Fibroblast of the conjunctiva (primary cell): Measurements from ENCODE around the gene ASPHD2.

ENCODE experiments used
- DNase-seq: peaks from one replicate; pipeline ENCODE4 v3.0.0-alpha.2; 2010; ENCODE audit warnings: low read depth

Gene ASPHD2

GRCh38 chr22:26446808-26447515 lies 17.9 kb downstream of the ASPHD2 start:
- no peak for DNase-seq

GRCh38 chr22:26447584-26448329 lies 18.7 kb downstream of the ASPHD2 start:
- no peak for DNase-seq

GRCh38 chr22:26448334-26448733 lies 19.3 kb downstream of the ASPHD2 start:
- DNase-seq, result no peak

GRCh38 chr22:26448941-26449340 lies 19.9 kb downstream of the ASPHD2 start:
- DNase-seq, result no peak

GRCh38 chr22:26450453-26451185 lies 21.6 kb downstream of the ASPHD2 start:
- no peak for DNase-seq

GRCh38 chr22:26452236-26453016 lies 23.4 kb downstream of the ASPHD2 start:
- no peak for DNase-seq

- no peak for DNase-seq
These were observed 24.2 kb downstream of the ASPHD2 start for GRCh38 chr22:26453216-26453615.

- DNase-seq, result no peak
These were observed 24.9 kb downstream of the ASPHD2 start for GRCh38 chr22:26453812-26454500.

- DNase-seq, result no peak
These were observed 28.7 kb downstream of the ASPHD2 start for GRCh38 chr22:26457661-26458272.

- no peak for DNase-seq
These were observed 31.1 kb downstream of the ASPHD2 start for GRCh38 chr22:26460202-26460601.

- peak; percentile 12 for DNase-seq
These were observed 32.2 kb downstream of the ASPHD2 start for GRCh38 chr22:26461188-26461810.

- no peak for DNase-seq
These were observed 33.0 kb downstream of the ASPHD2 start for GRCh38 chr22:26462051-26462450.

GRCh38 chr22:26462641-26463040 lies 33.6 kb downstream of the ASPHD2 start:
- DNase-seq, result no peak

- no peak for DNase-seq
These were observed 34.1 kb downstream of the ASPHD2 start for GRCh38 chr22:26463101-26463661.

GRCh38 chr22:26463688-26464087 lies 34.6 kb downstream of the ASPHD2 start:
- no peak for DNase-seq

- peak; percentile 26 for DNase-seq
These were observed 35.3 kb downstream of the ASPHD2 start for GRCh38 chr22:26464312-26464711.

- DNase-seq, result no peak
These were observed 37.1 kb downstream of the ASPHD2 start for GRCh38 chr22:26466196-26466595.

GRCh38 chr22:26470807-26471206 lies 41.7 kb downstream of the ASPHD2 start:
- no peak for DNase-seq

- DNase-seq, result no peak
These were observed 42.5 kb downstream of the ASPHD2 start for GRCh38 chr22:26471522-26471921.

- no peak for DNase-seq
These were observed 45.6 kb downstream of the ASPHD2 start for GRCh38 chr22:26474682-26475081.
